ENCODE data around the gene CDK2.

- no peak for TF ChIP-seq CTCF (IDR thresholded peaks at IDR 0.05)
- TF ChIP-seq POLR2A (IDR thresholded peaks at IDR 0.05): peak in 1 of 3 donors; percentile 13
Observed at GRCh38 chr12:56007564-56008559, 41.2 kb downstream of the CDK2 start.
